Neuronal stem cell (in vitro differentiated cells): ENCODE results near the gene RAPGEFL1.
"Not testable (repeated sequence)": the region's sequence is repeated elsewhere in the genome, so short reads cannot be mapped to it uniquely, and the experiment has no call there.

ENCODE experiments used
- DNase-seq: peaks from one replicate; pipeline ENCODE4 v3.0.0-alpha.2; 2013; ENCODE audit warnings: low spot score
- H2AFZ ChIP-seq: one replicate; pipeline ENCODE4 v1.6.1; 2013; ENCODE audit warnings: mild to moderate bottlenecking, low read length, inconsistent platforms
- H2AK5ac ChIP-seq: 2 replicates; pipeline ENCODE4 v1.6.1; 2013; ENCODE audit warnings: low read depth, mild to moderate bottlenecking, inconsistent platforms, low read length, moderate library complexity, mixed read lengths
- H2BK120ac ChIP-seq: 2 replicates; pipeline ENCODE4 v1.6.1; 2013; ENCODE audit warnings: low read depth, mild to moderate bottlenecking, inconsistent platforms, low read length, moderate library complexity, mixed read lengths
- H2BK12ac ChIP-seq: one replicate; pipeline ENCODE4 v1.6.1; 2013; ENCODE audit warnings: low read length, inconsistent platforms
- H2BK15ac ChIP-seq: 2 replicates; pipeline ENCODE4 v1.6.1; 2013; ENCODE audit warnings: mild to moderate bottlenecking, low read length, inconsistent platforms, mixed read lengths
- H2BK5ac ChIP-seq: one replicate; pipeline ENCODE4 v1.6.1; 2013; ENCODE audit warnings: inconsistent platforms, mild to moderate bottlenecking, low read length, moderate library complexity
- H3K14ac ChIP-seq: one replicate; pipeline ENCODE4 v1.6.1; 2013; ENCODE audit warnings: low read length, inconsistent platforms
- H3K18ac ChIP-seq: 2 replicates; pipeline ENCODE4 v1.6.1; 2013; ENCODE audit warnings: low read length, inconsistent platforms
- H3K23ac ChIP-seq: 2 replicates; pipeline ENCODE4 v1.6.1; 2013; ENCODE audit warnings: low read depth, mild to moderate bottlenecking, mixed read lengths, low read length, inconsistent platforms; ENCODE audit not compliant: poor library complexity
- H3K27ac ChIP-seq: replicated peaks from 3 replicates; pipeline ENCODE4 v1.5.1; 2013; ENCODE audit warnings: low read length, inconsistent platforms
- H3K27me3 ChIP-seq, 3 experiments: 2 replicates each; pipeline ENCODE4 v1.6.1; 2013; ENCODE audit warnings: low read length in 3 of 3, mild to moderate bottlenecking in 2 of 3, inconsistent platforms in 1 of 3, low read depth in 1 of 3, mixed read lengths in 1 of 3, moderate library complexity in 1 of 3; ENCODE audit not compliant: control insufficient read depth in 3 of 3, insufficient read depth in 3 of 3
- H3K36me3 ChIP-seq, 2 donors: replicated peaks in 1 of 2; 2 replicates each; pipeline ENCODE4 v1.6.1; 2013; ENCODE audit warnings: low read length in 2 of 2; ENCODE audit not compliant: control insufficient read depth in 2 of 2, insufficient read depth in 2 of 2
- H3K4ac ChIP-seq: 2 replicates; pipeline ENCODE4 v1.6.1; 2013; ENCODE audit warnings: inconsistent platforms, mild to moderate bottlenecking, low read length, moderate library complexity
- H3K4me1 ChIP-seq, 2 donors: 1 replicate in 1 of 2; 2 replicates in 1 of 2; pipeline ENCODE4 v1.6.1; 2013; ENCODE audit warnings: low read length in 2 of 2, low read depth in 1 of 2; ENCODE audit not compliant: control insufficient read depth in 2 of 2, insufficient read depth in 1 of 2
- H3K4me2 ChIP-seq: one replicate; pipeline ENCODE4 v1.6.1; 2013; ENCODE audit warnings: mild to moderate bottlenecking, low read length, inconsistent platforms; ENCODE audit not compliant: insufficient read depth, poor library complexity, severe bottlenecking
- H3K4me3 ChIP-seq, 2 donors: 2 replicates each; pipeline ENCODE4 v1.5.1; 2013; ENCODE audit warnings: low read length in 2 of 2, mild to moderate bottlenecking in 2 of 2, inconsistent platforms in 1 of 2, moderate library complexity in 1 of 2
- H3K79me1 ChIP-seq: one replicate; pipeline ENCODE4 v1.6.1; 2013; ENCODE audit warnings: low read depth, mild to moderate bottlenecking, inconsistent platforms, low read length, moderate library complexity
- H3K9ac ChIP-seq: one replicate; pipeline ENCODE4 v1.6.1; 2013; ENCODE audit warnings: mild to moderate bottlenecking, low read depth, low read length, inconsistent platforms; ENCODE audit not compliant: poor library complexity
- H3K9me3 ChIP-seq, 2 donors: replicated peaks in 1 of 2; 2 replicates each; pipeline versions ENCODE3 to v1.6.1; 2013; ENCODE audit warnings: low read length in 2 of 2, mild to moderate bottlenecking in 2 of 2, inconsistent platforms in 1 of 2, low read depth in 1 of 2, mixed read lengths in 1 of 2, moderate library complexity in 1 of 2; ENCODE audit not compliant: control insufficient read depth in 2 of 2, insufficient read depth in 1 of 2
- H4K8ac ChIP-seq: one replicate; pipeline ENCODE4 v1.6.1; 2013; ENCODE audit warnings: low read depth, mild to moderate bottlenecking, inconsistent platforms, low read length, moderate library complexity
- H4K91ac ChIP-seq: one replicate; pipeline ENCODE4 v1.6.1; 2013; ENCODE audit warnings: low read length, low read depth, mild to moderate bottlenecking, inconsistent platforms; ENCODE audit not compliant: poor library complexity
- WGBS, 2 donors: extraction: QIAGEN DNeasy Blood & Tissue Kit; methylation state at CpG; one replicate each; pipeline ENCODE4 v1.1.7; 2013; ENCODE audit warnings: missing lambda C conversion rate in 2 of 2, mixed read lengths in 1 of 2; ENCODE audit not compliant: insufficient read length in 2 of 2, insufficient replicate concordance in 1 of 2; ENCODE audit errors: extremely low coverage in 2 of 2; 5-methylcytosine and 5-hydroxymethylcytosine counted together

Gene RAPGEFL1

DNA sequence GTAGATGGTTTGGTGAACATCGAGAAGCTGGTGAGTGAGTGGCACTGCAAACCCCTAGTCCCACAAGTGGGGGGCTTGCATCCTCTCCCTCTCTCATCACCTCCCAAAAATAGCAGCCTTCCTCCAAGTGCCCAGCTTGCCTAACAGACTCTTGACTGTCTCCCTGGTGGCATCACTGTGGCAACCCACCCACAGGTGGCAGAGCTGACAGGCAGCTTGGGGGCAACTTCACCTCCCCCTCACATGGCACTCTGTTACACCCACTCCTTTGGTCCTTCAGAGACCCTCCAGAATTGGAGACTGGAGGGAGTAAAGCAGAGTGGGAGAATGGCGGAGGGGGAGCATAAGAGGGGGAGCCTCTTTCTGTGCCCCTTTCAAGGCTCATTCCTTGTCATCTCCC is 15.7 kb downstream of the RAPGEFL1 start:
- H2BK120ac ChIP-seq: peak overlapping the region; percentile 57
- no peak for DNase-seq
- no peak overlapping the region for H4K8ac ChIP-seq
- no peak overlapping the region for H4K91ac ChIP-seq
- no CpG with 5 or more reads among the region's 2 CpGs for WGBS, 2 donors
- H3K9me3 ChIP-seq: no peaks in the 10 kb centered on the region
- H2AK5ac ChIP-seq: peak overlapping the region; percentile 66
- H3K27me3 ChIP-seq: peaks cover 0 to 2% (median 0%) of the 10 kb centered on the region in 3 experiments
- H3K79me1 ChIP-seq: peaks cover 2% of the 10 kb centered on the region
- H2AFZ ChIP-seq: no peak overlapping the region
- no peak overlapping the region for H3K14ac ChIP-seq
- no peak overlapping the region for H2BK15ac ChIP-seq
- no peak overlapping the region for H3K4ac ChIP-seq
- H3K27ac ChIP-seq: no peak overlapping the region
- H3K36me3 ChIP-seq: peaks cover 13 to 43% of the 10 kb centered on the region in 2 donors
- H3K4me3 ChIP-seq: no peak overlapping the region
- peaks cover 5 to 14% of the 10 kb centered on the region in 2 donors for H3K4me1 ChIP-seq
- no peak overlapping the region for H3K23ac ChIP-seq
- no peak overlapping the region for H2BK5ac ChIP-seq
- H2BK12ac ChIP-seq: no peak overlapping the region
- H3K9ac ChIP-seq: no peak overlapping the region
- H3K18ac ChIP-seq: no peak overlapping the region
- H3K4me2 ChIP-seq: no peak overlapping the region

DNA sequence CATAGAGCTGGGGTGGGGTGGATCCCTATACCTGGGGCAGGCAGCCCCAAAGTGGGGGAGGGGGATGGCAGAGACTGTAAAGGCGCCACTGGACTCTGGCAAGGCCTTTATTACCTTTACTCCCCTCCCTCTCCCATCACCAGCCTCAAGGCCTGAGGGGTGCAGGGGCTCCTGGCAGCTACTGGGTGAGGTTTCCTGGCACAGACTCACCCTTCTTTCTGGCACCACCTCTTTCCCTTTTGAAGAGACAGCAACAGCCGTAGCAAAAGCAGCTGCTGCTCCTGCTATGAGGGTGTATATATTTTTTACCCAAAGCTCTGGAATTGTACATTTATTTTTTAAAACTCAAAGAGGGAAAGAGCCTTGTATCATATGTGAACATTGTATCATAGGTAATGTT is 17.6 kb downstream of the RAPGEFL1 start:
- H2BK5ac ChIP-seq: peak overlapping the region; percentile 84
- H4K91ac ChIP-seq: no peak overlapping the region
- no peak overlapping the region for H3K18ac ChIP-seq
- H2BK15ac ChIP-seq: no peak overlapping the region
- no peak overlapping the region for H3K4me3 ChIP-seq
- H2BK120ac ChIP-seq: no peak overlapping the region
- H3K9ac ChIP-seq: peak overlapping the region; percentile 78
- no peak overlapping the region for H2AFZ ChIP-seq
- H3K23ac ChIP-seq: peak overlapping the region; percentile 62
- no CpG with 5 or more reads among the region's 2 CpGs for WGBS, 2 donors
- H3K14ac ChIP-seq: no peak overlapping the region
- H3K27me3 ChIP-seq: peaks cover 0 to 2% (median 0%) of the 10 kb centered on the region in 3 experiments
- H3K36me3 ChIP-seq: peaks cover 7 to 29% of the 10 kb centered on the region in 2 donors
- peak overlapping the region; percentile 41 for H2AK5ac ChIP-seq
- H3K4me2 ChIP-seq: no peak overlapping the region
- H3K27ac ChIP-seq: no peak overlapping the region
- H3K4me1 ChIP-seq: peaks cover 5 to 14% of the 10 kb centered on the region in 2 donors
- no peak overlapping the region for H3K4ac ChIP-seq
- no peak overlapping the region for H4K8ac ChIP-seq
- peaks cover 2% of the 10 kb centered on the region for H3K79me1 ChIP-seq
- no peak overlapping the region for H2BK12ac ChIP-seq
- no peaks in the 10 kb centered on the region for H3K9me3 ChIP-seq
- no peak for DNase-seq

DNA sequence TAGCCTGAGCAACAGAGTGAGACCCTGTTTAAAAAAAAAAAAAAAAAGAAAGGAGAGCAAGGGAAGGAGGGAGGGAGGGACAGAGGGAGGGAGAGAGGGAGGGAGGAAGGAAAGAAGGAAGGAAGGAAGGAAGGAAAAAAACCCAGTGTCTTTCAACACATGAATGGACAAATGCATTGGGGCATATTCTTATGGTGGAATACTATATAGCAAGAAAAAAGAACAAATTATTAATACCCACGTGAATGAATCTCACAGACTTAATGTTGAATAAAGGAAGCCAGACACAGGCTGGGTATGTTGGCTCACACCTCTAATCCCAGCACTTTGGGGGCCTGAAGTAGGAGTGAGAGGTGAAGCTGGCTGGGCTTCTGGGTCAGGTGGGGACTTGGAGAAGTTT is 20.3 kb downstream of the RAPGEFL1 start:
- Histone ChIP-seq H4K91ac (no peak overlapping the region), H3K4me1 (peaks cover 5 to 7% of the 10 kb centered on the region in 2 donors), H3K9ac (no peak overlapping the region), H3K27me3 (no peaks in the 10 kb centered on the region), H3K4ac (no peak overlapping the region), H2BK15ac (no peak overlapping the region), H2AFZ (no peak overlapping the region), H2BK12ac (no peak overlapping the region), H4K8ac (no peak overlapping the region), H3K23ac (no peak overlapping the region), H3K14ac (no peak overlapping the region), H2AK5ac (no peak overlapping the region), H2BK5ac (no peak overlapping the region), H3K9me3 (no peaks in the 10 kb centered on the region), H2BK120ac (no peak overlapping the region), H3K27ac (no peak overlapping the region), H3K36me3 (peaks cover 7 to 15% of the 10 kb centered on the region in 2 donors), H3K18ac (no peak overlapping the region), H3K79me1 (peaks cover 2% of the 10 kb centered on the region), H3K4me2 (no peak overlapping the region), H3K4me3 (no peak overlapping the region)
- WGBS, 2 donors: no CpG with 5 or more reads among the region's 1 CpG
- no peak for DNase-seq

DNA sequence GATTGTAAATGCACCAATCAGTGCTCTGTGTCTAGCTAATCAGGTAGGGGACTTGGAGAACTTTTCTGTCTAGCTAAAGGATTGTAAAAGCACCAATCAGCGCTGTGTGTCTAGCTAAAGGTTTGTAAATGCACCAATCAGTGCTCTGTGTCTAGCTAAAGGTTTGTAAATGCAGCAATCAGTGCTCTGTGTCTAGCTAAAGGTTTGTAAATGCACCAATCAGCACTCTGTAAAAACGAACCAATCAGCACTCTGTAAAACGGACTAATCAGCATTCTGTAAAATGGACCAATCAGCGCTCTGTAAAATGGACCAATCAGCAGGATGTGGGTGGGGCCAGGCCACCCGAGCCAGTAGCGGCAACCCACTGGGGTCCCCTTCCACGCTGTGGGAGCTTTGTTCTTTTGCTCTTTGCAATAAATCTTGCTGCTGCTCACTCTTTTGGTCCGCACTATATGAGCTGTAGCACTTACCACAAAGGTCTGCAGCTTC is 20.7 kb downstream of the RAPGEFL1 start:
- H3K9me3 ChIP-seq, H2AK5ac ChIP-seq, H2BK5ac ChIP-seq, H3K4ac ChIP-seq, H3K27ac ChIP-seq, H3K4me3 ChIP-seq, H3K79me1 ChIP-seq, H3K18ac ChIP-seq, H3K9ac ChIP-seq, H3K4me2 ChIP-seq, H3K27me3 ChIP-seq, H4K91ac ChIP-seq, H2BK15ac ChIP-seq, DNase-seq, H3K14ac ChIP-seq, H4K8ac ChIP-seq, H3K23ac ChIP-seq, H3K4me1 ChIP-seq, H2BK12ac ChIP-seq, H2BK120ac ChIP-seq: not testable (repeated sequence)
- no CpG with 5 or more reads among the region's 8 CpGs for WGBS, 2 donors
- peak overlapping the region; percentile 12 for H2AFZ ChIP-seq
- H3K36me3 ChIP-seq: peaks cover 5 to 10% of the 10 kb centered on the region in 2 donors
